SH-SY5Y (cell line): Measurements from ENCODE around the gene MBD6.

ENCODE experiments used
- GATA2 ChIP-seq: IDR thresholded peaks from 2 replicates; pipeline ENCODE4 v1.6.1; 2011; ENCODE audit warnings: mild to moderate bottlenecking, low read depth, low read length
- GATA3 ChIP-seq: IDR thresholded peaks from 2 replicates; pipeline ENCODE4 v1.6.1; 2011; ENCODE audit warnings: low read depth, mild to moderate bottlenecking, low read length, moderate library complexity

GRCh38 chr12:57528176-57528575 is 5.6 kb downstream of the MBD6 start:
- TF ChIP-seq GATA2 (no peak), GATA3 (no peak)
